GM18517 (cell line): ENCODE measurements around the gene PRM1.
A peak's percentile ranks its signal among the peaks of the same experiment; 100 is the strongest.
"Not testable (repeated sequence)": the region's sequence is repeated elsewhere in the genome, so short reads cannot be mapped to it uniquely, and the experiment has no call there.

ENCODE experiments used
- ATAC-seq: cut with Tn5 transposase; IDR thresholded peaks from one replicate; pipeline ENCODE4 v1.9.1; 2021; ENCODE audit warnings: mild to moderate bottlenecking, moderate library complexity; ENCODE audit not compliant: unreplicated experiment

Gene PRM1

GRCh38 chr16:11298143-11298900, 17.2 kb upstream of the PRM1 start:
- ATAC-seq: no peak

DNA sequence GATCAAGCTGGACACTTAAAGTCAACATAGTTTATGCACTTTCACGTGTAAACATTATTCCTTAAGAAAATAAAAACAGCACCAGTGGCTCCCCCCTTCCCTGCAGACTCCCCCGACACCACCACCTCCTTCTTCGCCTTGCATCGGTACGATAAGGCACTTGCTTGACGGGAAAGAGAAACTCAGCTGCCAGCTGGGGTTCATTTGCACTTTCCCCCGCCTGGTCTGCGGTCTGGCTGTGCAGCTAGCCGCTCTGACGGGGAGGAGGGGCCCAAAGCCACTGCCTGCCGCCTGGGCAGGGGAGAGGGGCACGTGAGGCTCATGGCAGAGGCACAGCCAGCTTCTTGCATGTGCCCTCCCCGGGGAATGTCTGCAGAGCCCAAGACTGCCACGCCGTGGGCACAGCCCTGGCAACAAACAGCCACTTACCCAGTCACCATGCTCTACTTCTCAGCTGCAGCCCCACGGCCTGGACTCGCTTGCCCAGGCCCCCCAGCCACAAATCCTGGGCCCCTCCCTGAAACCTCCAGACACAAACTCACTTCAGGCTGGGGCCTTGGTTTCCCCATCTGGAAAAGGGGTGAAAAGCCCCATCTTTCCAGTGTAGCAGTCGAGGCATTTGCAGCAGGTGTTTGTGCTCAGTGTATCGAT, 16.5 kb upstream of the PRM1 start:
- ATAC-seq: peak; percentile 66

GRCh38 chr16:11296706-11297491, 15.8 kb upstream of the PRM1 start:
- ATAC-seq: peak; percentile 17

DNA sequence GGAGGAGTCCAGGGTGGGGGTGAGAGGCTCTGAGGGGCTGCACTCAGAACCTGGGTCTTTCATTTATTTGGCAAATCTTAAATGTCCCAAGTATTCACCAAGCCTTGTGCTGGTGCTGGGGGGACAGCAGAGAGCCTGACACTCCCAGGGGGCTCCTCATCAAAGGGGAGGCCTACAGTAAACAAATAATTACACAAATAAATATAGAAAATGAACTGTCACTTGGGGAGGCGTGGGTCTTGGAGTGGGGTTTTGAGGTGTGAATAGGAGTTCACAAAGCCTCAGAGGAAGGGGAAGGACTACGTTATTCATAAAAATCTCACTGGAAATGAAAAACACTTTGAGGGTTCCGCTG, 15.2 kb upstream of the PRM1 start:
- ATAC-seq: no peak

- ATAC-seq: no peak
Measured at GRCh38 chr16:11295672-11296071, 14.5 kb upstream of the PRM1 start.

GRCh38 chr16:11292076-11292748, 11.1 kb upstream of the PRM1 start:
- ATAC-seq: no peak

GRCh38 chr16:11291091-11291703, 10.1 kb upstream of the PRM1 start:
- ATAC-seq: no peak

DNA sequence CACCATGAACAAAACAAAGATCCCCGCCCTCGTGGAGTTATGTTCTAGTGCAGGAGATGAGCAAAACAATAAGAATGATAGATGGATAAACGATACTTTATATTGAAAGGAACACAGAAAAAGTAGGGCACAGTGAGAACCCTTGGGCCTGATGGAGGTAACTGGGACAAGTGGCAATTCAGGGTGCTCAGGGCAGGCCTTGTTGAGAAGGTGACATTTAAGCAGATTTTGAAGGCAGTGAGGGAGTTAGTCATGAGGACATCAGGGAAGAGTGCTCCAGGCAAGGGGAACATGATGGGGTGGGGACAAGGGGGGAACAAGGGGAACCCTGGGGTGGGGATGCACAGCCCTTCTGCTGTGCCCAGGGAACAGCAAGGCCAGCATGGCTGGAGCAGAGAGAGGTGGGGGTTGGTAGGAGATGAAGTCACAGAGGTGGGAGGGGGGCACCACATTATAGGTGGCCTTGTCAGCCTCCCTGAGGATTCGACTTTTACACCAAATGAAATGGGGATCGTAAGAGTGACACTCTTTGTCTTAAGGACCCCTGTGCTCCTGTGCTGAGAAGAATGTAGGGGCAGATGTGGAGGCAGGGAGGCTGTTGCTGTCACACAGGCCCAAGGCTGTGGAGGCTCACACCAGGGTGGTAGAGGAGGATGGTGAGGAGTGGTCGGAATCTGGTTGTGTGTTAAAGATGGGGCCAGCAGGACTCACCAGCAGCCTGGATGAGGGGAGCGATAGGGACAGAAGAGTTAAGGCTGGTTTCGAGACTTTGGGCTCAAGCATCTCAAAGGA, 9.2 kb upstream of the PRM1 start:
- no peak for ATAC-seq

DNA sequence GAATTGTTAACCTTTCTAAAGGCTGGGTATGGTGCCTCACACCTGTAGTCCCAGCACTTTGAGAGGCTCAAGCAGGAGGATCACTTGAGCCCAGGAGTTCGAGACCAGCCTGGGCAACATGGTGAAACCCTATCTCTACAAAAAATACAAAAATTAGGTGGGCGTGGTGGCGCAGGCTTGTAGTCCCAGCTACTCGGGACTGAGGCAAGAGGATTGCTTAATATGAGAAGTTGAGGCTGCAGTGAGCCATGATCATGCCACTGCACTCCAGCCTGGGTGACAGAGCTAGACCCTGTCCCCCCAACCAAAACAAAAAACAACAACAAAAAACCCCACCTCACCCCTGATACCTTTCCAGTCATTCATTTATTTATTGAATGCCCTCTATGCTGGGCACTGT, 8.6 kb upstream of the PRM1 start:
- ATAC-seq: not testable (repeated sequence)

GRCh38 chr16:11289202-11289601, 8.1 kb upstream of the PRM1 start:
- no peak for ATAC-seq

DNA sequence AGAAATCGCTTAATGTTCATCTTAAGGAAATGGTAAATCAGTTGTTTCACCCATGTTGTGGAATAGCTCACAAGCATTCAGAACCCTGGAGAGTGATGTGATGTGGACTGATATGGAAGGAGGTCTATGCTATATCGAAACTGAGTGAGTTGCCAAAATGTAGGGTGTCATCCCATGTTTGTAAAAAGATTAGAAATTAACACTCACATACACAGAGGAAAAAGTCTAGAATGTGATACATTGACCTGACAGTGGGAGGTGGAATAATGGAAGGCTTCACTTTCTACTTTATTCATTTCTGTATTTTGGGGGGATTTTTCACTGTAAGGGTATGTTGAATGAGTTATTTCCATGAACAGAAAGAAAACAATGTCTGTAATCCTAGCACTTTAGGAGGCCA, 4.7 kb upstream of the PRM1 start:
- ATAC-seq: no peak

- no peak for ATAC-seq
Measured at GRCh38 chr16:11283820-11284248, 2.7 kb upstream of the PRM1 start.

DNA sequence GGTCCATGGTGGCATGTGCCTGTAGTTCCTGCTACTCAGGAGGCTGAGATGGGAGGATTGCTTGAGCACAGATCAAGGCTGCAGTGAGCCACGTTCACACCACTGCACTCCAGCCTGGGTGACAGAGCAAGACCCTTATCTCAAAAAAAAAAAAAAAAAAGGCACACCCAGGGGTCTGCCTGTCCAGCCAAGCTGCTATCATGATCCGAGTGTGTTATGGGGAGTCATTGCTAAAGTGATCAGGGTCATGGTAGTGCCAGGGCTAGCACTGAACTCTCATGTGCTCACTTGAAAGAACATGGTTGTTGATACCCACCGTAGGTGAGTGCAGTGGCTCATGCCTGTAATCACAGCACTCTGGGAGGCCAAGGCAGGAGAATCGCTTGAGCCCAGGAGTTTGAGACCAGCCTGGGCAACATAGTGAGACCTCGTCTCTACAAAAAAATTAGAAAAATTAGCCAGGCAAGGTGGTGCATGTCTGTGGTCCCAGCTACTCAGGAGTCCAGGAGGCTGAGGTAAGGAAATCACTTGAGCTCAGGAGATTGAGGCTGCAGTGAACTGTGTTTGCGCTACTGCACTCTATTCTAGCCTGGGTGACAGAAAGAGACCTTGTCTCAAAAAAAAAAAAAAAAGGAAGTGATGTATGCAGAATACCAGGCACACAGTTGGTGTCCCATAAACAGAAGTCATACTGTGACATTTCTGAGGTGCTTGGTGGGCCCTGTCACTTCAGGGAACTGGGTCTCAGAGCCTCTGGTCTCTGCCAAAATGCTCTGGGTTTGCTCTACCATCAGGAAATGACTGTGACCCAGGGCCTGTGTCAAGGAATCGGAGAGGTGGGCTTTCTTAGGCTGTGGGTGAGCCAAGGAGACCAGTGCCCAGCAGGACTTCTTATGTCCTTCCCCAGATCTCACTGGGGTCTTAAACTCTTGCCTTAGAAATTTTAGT, 2.2 kb downstream of the PRM1 start:
- ATAC-seq: no peak

- no peak for ATAC-seq
Measured at GRCh38 chr16:11277607-11278337, 3.4 kb downstream of the PRM1 start.

DNA sequence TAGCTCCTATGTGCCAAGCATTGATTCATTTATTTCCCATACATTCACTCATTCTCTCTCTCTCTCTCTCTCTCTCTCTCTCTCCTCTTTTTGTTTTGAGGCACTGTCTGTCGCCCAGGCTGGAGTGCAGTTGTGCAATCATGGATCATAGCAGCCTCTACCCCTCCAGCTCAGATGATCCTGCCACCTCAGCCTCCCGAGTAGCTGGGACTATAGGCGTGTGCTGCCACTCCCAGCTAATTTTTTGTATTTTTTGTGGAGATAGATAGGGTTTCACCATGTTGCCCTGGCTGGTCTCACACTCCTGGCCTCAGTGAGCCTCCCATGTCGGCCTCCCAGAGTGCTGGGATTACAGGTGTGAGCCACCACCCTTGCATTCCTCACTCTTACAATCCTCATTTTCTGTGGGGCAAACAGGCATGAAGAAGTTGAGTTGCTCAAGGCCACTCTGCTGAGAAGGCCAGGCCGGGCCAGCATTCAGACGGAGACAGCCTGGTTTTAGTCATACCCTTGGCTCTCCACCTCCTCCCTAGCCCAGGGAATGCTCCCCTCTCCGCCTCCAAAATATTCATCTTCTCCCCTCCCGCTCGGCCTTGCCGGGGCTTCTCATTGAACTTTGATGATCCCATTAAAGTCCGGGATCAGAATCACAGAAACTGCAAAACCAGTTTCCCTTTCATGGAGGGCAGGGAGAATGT, 4.1 kb downstream of the PRM1 start:
- no peak for ATAC-seq

- no peak for ATAC-seq
Measured at GRCh38 chr16:11276143-11276895, 4.8 kb downstream of the PRM1 start, which contains the start of gene PRM2. PRM2 (minus strand) TSS chr16:11276480; CDS start chr16:11276370, 110 bp downstream.

- ATAC-seq: no peak
Measured at GRCh38 chr16:11274964-11275363, 6.2 kb downstream of the PRM1 start.
